ENCODE measurements around the gene CYTL1.

The CYTL1 gene

DNA sequence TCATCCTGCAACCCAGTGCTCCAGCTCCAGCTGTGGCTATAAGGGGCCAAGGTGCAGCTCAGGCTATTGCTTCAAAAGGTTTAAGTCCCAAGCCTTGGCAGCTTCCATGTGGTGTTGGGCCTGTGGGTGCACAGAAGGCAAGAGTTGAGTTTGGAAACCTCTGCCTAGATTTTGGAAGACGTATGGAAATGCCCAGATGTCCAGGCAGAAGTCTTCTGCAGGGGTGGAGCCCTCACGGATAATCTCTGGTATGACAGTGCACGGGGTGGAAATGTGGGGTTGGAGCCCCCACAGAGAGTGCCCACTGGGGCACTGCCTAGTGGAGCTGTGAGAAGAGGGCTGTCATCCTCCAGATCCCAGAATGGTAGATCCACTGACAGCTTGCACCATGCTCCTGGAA lies 44.5 kb downstream of the CYTL1 start:
- FAIRE-seq (no peak), DNase-seq (ENCODE audit: insufficient read length, low spot score) (no peak)

DNA sequence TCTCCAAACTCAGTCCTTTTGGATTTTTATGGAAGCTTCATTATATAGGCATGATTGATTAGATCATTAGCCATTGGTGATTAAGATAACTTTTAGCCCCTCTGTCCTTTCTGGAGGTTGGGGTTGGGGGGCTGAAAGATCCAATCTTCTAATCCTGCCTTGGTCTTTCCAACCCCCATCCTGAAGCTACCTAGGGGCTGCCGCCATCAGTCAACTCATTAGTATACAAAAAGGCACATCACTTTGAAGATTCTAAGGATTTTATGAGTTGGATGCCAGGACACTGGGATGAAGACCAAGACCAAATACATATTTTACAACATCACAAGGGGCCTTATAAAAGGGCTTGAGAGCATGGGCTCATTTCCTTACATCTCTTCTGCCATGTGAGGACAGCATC lies 47.5 kb downstream of the CYTL1 start:
- DNase-seq (ENCODE audit: insufficient read length, low spot score): no peak
- no peak for FAIRE-seq

DNA sequence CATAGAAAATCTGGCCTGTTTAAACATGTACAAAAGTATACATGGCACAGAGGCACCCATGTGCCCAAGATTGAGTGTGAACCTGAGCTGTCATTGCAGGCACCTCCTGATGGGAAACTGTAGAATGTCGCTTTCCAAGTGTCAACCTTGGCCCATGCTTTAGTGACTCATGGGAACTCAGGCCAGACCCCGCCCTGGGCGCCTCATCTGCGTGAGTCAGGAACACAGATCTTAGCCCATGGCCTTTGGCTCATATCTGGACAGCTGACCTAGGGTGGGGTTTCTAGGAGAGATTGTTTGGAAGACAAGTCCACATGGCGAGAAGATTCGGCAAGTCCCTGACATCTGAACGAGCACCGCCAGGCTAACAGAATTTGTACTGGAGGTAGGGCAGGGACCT lies 50.0 kb downstream of the CYTL1 start:
- FAIRE-seq (no peak), DNase-seq (ENCODE audit: insufficient read length, low spot score) (no peak)

DNA sequence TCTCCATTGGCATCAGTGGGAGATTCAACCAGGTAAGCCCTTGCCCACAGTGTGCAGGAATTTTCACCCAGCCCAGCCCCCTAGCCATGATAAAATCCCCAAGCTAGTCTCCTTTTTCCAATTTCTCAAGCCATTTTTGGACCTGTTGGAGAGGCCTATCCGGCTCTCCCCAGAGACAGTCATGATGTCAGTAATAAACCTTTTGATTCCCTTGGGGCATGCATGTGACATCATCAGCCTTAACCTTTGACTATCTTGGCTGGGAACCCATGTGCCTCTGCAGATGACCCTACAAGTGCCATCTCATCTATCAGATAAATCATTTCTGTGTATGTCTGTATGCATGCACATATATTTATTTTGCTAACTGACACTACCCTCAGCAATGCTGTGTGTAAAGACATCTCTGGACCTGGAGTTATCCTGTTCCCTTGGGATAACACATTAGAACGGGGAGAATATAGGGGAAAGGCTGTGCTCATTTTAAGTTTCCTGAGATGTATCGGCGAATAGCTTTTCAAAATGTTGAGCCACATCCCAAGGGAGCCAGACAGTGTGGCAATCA lies 51.0 kb downstream of the CYTL1 start:
- FAIRE-seq (no peak), DNase-seq (ENCODE audit: insufficient read length, low spot score) (no peak)

All from GM19239 (cell line).